GM18498 (cell line): Measurements from ENCODE around the gene TNPO1.
"Not testable (repeated sequence)": the region's sequence is repeated elsewhere in the genome, so short reads cannot be mapped to it uniquely, and the experiment has no call there.

Experiments used
- ATAC-seq: cut with Tn5 transposase; IDR thresholded peaks from one replicate; pipeline ENCODE4 v1.9.1; 2021; ENCODE audit warnings: mild to moderate bottlenecking, moderate library complexity; ENCODE audit not compliant: unreplicated experiment

Gene TNPO1

GRCh38 chr5:72921886-72922285 lies 105.4 kb downstream of the TNPO1 start:
- no peak for ATAC-seq

- ATAC-seq, result no peak
These were observed 106.0 kb downstream of the TNPO1 start for GRCh38 chr5:72922422-72922821.

GRCh38 chr5:72925336-72926010 lies 109.0 kb downstream of the TNPO1 start:
- ATAC-seq, result no peak

GRCh38 chr5:72932686-72933085 lies 116.2 kb downstream of the TNPO1 start:
- ATAC-seq, result not testable (repeated sequence)

GRCh38 chr5:72934953-72935725 lies 118.7 kb downstream of the TNPO1 start:
- not testable (repeated sequence) for ATAC-seq

DNA sequence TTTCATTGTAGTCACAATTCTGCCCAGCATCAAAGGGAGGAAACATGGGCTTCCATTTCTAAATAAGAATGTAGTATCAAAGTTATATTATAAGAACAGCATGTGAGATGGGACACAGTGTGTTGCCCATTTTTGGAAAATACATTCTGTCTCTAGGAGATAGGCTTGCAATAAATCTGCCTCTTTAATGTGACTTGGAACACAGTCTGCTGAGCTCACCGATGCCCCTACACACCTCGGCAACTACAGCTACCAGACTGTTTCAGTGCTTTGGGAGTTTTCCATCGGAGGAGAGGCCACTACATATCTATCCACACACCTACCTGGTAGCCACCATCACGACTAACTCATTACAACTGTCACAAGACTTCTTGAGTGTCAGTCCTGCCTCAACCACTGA lies 120.4 kb downstream of the TNPO1 start:
- ATAC-seq, result no peak

DNA sequence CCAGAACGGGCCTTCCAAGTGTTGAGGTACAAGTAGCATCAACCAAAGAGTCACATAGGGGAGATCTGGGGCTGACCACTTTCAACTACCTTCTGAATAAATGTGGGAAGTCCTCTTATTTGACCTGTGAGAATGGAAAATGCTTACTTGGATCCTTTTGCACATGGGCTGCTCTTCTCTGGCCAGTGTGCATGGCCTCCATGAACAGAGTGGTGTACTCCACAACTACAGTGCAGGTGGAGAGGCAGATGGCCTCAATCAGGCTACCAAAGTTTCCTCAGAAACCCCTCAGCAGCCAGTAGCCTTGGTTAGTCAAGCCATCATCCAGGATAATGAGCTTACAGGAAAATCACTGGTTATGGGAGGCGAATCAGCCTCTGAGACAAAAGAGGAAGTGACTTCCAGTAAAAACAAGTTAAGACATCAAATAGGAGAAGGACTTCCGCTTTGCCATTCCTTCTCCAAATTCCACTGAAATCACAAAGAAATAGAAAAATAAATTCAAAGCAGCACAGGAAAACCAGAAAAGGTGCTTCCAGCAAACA lies 121.1 kb downstream of the TNPO1 start:
- ATAC-seq, result no peak

DNA sequence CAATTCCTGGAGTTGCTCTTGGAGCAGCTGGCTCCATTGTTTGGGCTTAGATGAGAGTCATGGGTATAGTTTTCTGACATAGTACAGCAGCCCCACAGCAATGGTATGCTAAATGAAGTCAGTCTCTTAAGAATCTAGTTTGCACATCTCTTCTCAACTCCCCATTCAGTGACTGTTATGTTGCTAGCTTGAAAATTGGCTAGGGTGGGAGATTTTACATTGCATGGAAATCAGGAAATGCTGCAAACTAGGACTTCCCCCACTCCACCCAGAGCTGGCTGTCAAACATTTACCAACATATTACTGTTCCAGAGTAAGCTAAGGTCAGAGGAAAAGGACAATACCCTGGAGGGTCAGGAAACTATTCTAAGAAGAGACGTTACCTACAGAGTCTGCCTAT lies 121.7 kb downstream of the TNPO1 start:
- ATAC-seq, result no peak

DNA sequence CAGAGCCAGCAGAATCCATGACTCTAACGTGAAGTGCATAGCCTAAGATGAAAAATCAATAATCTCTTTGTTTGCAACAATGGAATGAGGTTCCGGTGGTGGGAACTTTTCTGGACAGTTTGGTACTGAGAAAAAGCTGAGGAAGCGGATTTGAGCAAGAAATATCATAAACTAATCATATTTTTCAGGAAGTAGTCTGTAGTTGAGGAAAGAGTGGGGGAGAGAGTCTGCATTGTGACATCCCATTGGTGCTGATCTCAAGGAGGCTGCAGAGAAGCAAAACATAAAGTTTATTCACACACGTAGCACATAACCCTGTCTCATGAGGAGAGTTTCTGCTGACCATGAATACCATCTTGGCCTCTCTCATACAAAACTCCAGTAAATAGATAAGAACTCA lies 123.6 kb downstream of the TNPO1 start:
- ATAC-seq, result no peak

GRCh38 chr5:72943307-72943706 lies 126.8 kb downstream of the TNPO1 start:
- no peak for ATAC-seq

DNA sequence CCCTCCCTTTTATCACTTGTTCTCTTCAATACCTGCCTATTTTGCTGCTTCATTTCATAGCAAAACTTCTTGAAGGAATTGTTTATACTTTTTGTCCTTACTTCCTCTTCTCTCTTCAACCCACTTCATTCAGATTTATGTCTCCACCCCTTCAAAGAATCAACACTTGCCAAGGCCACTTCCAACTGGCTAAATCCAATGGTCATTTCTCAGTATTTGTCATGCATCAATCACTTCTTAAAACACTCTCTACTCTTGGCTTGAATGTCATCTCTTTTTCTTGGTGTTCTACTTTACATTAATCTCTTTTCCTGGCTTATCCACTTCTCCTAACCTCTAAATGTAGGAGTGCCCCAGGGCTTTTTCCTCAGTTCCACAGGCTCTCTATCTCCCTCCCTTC lies 131.0 kb downstream of the TNPO1 start:
- no peak for ATAC-seq

GRCh38 chr5:72949481-72949880 lies 133.0 kb downstream of the TNPO1 start:
- ATAC-seq, result no peak

DNA sequence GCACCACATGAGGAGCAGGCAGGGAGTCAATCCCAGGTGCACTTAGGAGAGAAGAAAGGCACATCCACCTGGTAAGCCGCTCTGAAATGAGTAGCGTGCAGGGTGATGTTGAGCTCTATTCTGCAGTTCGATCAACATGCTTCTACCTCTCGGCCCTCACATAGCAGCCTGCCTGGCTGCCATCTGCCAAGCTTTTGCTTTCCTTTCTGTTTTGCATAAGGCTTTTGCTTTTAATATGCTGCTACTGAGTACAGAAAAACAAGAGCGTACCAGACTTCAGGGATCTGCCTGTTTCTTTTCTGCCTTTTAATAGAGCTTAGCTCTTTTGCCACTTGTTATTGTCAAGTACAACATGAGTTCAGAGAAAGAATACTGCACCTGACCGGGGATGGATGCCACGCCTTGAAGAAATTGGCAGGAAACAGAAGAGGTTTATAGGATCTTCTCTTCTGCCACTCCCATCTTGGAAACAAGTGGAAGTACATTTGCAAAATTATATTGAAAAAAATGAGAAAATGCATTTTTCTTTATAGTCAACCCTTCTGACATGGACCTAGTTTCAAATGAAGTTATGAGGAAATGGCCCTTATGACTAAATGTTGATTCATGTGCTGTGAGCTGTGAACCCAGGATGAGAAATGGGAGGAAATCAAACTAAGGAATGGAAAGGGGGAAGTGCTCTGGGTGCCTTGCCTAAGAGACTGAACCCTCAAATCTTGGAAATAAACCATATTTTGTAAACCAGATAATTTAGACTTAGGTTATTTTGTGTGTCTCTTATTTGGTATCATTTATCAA lies 135.4 kb downstream of the TNPO1 start:
- no peak for ATAC-seq

DNA sequence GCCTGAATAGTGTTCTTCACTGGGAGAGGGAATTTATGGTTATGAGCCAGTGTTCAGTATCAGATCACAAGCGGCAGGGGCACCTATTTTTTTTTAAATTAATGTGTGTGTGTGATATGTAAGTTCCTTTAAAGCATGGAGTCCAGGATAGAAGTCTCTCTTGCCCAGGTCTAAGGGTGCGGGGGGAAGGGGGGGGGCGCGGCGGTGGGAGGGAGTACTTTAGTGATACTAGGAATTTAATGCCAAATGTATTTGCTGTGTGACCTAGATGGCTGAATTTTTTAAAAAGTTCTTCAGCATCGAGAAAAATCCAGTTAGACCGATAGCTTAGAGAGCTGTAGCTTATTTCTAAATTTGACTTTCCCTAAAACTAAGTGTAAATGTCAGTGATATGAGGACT lies 137.9 kb downstream of the TNPO1 start:
- ATAC-seq, result no peak

DNA sequence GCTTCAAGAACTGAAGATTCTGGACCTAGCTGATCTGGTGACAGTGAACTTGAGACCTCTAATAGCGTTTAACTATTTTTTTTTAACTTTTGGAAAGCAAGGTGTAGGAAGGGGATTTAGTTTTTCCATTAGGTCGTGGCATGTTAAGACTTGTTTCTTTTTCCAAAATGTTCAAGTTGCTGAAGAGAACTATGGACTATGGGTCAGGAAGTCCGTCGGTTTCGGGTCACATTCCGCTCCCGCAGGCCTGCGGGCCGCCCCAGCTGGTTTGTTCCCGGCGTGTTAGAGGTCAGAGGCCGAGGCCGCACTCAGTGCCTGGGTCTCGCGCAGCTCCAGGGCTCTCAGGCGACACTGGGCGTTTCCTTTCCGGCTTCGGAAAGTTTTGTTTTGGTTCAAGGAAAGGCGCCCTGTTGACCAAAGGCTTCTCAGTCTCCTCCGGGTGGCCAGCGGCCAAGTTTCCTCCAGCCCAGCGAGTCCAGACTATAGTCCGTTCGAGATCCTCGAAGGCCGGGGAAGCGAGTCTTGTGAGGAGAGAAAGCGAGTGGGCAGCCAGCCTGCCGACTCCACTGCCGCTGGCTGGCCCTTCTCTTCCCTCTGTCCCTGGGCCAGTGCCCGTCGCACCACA lies 138.8 kb downstream of the TNPO1 start:
- peak; percentile 45 for ATAC-seq

- ATAC-seq, result peak; percentile 97
These were observed 139.4 kb downstream of the TNPO1 start, which contains the start of gene FCHO2 for GRCh38 chr5:72955768-72956323. TSS of gene FCHO2 (plus strand) at chr5:72956041. CDS start at chr5:72956097, 56 bp downstream.

DNA sequence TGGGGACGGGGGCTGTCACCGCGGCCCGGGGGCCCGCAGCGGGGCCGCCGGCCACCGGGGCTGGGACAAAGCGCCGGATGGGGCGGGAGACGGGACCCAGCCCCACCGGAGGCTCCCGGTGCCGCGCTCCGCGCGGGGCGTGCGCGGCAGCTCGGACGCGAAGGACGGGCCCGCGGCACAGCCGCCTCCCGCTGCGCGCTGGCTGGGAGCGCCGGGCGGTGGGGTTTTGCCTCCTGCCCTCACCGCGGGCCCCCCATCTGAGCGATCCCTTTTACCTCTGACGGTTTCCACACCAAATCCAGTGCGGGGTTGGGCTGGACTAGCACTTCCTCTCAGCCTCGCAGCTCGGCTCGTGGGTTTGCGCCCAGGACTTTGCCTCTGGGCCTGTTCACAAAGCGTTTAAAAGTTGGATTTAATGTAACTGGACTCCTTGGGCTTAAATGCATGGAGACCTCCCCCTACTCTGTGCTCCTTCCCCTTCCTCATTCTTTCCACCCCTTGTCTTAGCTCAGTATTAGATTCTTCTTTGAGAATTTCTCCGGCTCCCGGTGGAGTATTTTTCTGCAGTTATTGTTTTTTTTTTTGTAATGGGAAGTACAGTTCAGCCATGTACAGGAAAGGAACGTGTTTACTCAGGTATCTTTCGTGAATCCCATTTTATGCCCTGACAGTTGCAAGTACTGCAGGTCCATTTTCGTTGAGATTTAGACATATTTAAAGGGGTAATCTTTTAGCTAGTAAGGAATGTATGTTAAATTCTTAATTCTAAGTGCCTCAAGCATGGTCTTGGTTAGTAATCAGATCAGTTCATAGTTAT lies 140.1 kb downstream of the TNPO1 start:
- peak; percentile 56 for ATAC-seq

DNA sequence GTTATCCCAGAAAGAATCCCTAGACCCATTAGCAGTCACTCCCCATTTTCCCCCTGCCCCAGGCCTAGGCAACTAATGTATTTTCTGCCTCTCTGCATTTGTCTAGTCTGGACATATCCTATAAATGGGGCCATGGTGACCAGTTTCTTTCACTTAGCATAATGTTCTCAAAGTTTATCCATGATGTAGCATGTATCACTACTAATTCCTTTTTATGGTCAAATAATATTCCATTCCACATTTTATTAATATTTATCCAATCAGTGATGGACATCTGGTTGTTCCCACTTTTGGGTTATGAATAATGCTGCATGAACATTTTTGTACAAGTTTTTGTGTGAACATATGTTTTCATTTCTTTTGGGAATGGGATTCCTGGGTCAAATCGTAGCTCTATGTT lies 140.9 kb downstream of the TNPO1 start:
- no peak for ATAC-seq

DNA sequence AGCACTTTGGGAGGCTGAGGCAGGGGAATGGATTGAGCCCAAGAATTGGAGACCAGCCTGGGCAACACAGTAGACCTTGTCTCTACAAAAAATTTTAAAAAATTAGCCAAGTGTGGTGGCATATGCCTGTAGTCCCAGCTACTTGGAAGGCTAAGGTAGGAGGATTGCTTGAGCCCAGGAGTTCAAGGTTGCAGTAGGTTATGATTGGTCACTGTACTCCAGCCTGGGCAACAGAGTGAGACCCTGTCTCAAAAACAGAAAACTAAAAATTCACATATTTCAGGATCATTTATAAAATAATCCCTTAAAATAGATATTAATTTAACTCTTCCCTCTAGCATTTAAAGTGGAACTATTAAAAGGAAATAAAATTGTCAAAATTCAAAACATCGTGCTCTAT lies 142.8 kb downstream of the TNPO1 start:
- no peak for ATAC-seq
